HepG2 (cell line): ENCODE results near the gene CD164L2. TPM values are rescaled to one million over a fixed set of nuclear protein-coding genes. Genes with fewer than 3 reads are reported as not detected.

Experiments
- ATF2 ChIP-seq: sonication (generic); formaldehyde crosslinking; IDR thresholded peaks from 2 replicates; pipeline ENCODE4 v1.4.0; 2020; ENCODE audit warnings: missing genetic modification reagents
- BCL6 ChIP-seq: IDR thresholded peaks from 2 replicates; pipeline ENCODE4 v1.6.1; 2016; ENCODE audit warnings: missing genetic modification reagents, missing compliant biosample characterization
- EED ChIP-seq: sonication (generic); formaldehyde crosslinking; IDR thresholded peaks from 2 replicates; pipeline ENCODE4 v1.5.0; 2020; ENCODE audit warnings: mild to moderate bottlenecking, missing genetic modification reagents
- ETV5 ChIP-seq: IDR thresholded peaks from 2 replicates; pipeline ENCODE4 v1.6.1; 2018; ENCODE audit warnings: missing biosample characterization, missing genetic modification reagents, inconsistent platforms, borderline replicate concordance
- FOXK2 ChIP-seq: fragments of 450-650 bp; IDR thresholded peaks from 2 replicates; pipeline ENCODE4 v1.6.1; 2016
- GABPB1 ChIP-seq: IDR thresholded peaks from 2 replicates; pipeline ENCODE4 v1.6.1; 2016; ENCODE audit warnings: mild to moderate bottlenecking, missing genetic modification reagents, moderate library complexity, missing compliant biosample characterization
- GMEB2 ChIP-seq: IDR thresholded peaks from 2 replicates; pipeline ENCODE4 v1.6.1; 2016; ENCODE audit warnings: missing biosample characterization, missing genetic modification reagents, low read depth
- HNF1B ChIP-seq: sonication (generic); formaldehyde crosslinking; IDR thresholded peaks from 2 replicates; pipeline ENCODE4 v1.5.1; 2020; ENCODE audit warnings: mild to moderate bottlenecking, moderate library complexity, missing genetic modification reagents
- IRF2 ChIP-seq: IDR thresholded peaks from 2 replicates; pipeline ENCODE4 v1.6.1; 2018; ENCODE audit warnings: missing genetic modification reagents, missing compliant biosample characterization
- ISL2 ChIP-seq: sonication (generic); formaldehyde crosslinking; IDR thresholded peaks from 2 replicates; pipeline ENCODE4 v1.5.0; 2020; ENCODE audit warnings: missing genetic modification reagents
- MAFK ChIP-seq, 2 experiments: IDR thresholded peaks in 1 of 2; conservative IDR thresholded peaks in 1 of 2; 2 replicates each; pipeline ENCODE4 v1.6.1; 2011; ENCODE audit warnings: improper control_type of control experiment in 2 of 2, low read length in 2 of 2
- MTF2 ChIP-seq: sonication (generic); formaldehyde crosslinking; IDR thresholded peaks from 2 replicates; pipeline ENCODE4 v1.5.0; 2020; ENCODE audit warnings: missing genetic modification reagents, borderline replicate concordance
- NFRKB ChIP-seq: fragments of 450-650 bp; IDR thresholded peaks from 2 replicates; pipeline ENCODE4 v1.6.1; 2017
- NFYC ChIP-seq: IDR thresholded peaks from 2 replicates; pipeline ENCODE4 v1.6.1; 2016; ENCODE audit warnings: missing genetic modification reagents, missing compliant biosample characterization
- RNF2 ChIP-seq: fragments of 450-650 bp; conservative IDR thresholded peaks from 2 replicates; pipeline ENCODE4 v1.6.1; 2016; ENCODE audit warnings: low read depth
- ZFP37 ChIP-seq: sonication (generic); formaldehyde crosslinking; IDR thresholded peaks from 2 replicates; pipeline ENCODE4 v1.4.0; 2020; ENCODE audit warnings: missing genetic modification reagents, borderline replicate concordance
- ZFX ChIP-seq: sonication (generic); formaldehyde crosslinking; IDR thresholded peaks from 2 replicates; pipeline ENCODE4 v1.4.0; 2020; ENCODE audit warnings: mild to moderate bottlenecking, low read depth, missing genetic modification reagents, moderate library complexity
- ZMYM4 ChIP-seq: sonication (generic); formaldehyde crosslinking; IDR thresholded peaks from 2 replicates; pipeline ENCODE4 v1.8.1; 2023; ENCODE audit warnings: mild to moderate bottlenecking, missing genetic modification reagents
- ZNF160 ChIP-seq: sonication (generic); formaldehyde crosslinking; IDR thresholded peaks from 2 replicates; pipeline ENCODE4 v1.8.0; 2022; ENCODE audit warnings: mild to moderate bottlenecking, inconsistent platforms, missing genetic modification reagents
- ZNF460 ChIP-seq: sonication (generic); formaldehyde crosslinking; IDR thresholded peaks from 2 replicates; pipeline ENCODE4 v1.5.1; 2020; ENCODE audit warnings: missing genetic modification reagents, mild to moderate bottlenecking, borderline replicate concordance
- ZNF564 ChIP-seq: sonication (generic); formaldehyde crosslinking; IDR thresholded peaks from 2 replicates; pipeline ENCODE4 v1.8.1; 2023; ENCODE audit warnings: mild to moderate bottlenecking, missing genetic modification reagents
- ZNF775 ChIP-seq: sonication (generic); formaldehyde crosslinking; IDR thresholded peaks from 2 replicates; pipeline ENCODE4 v1.4.0; 2020; ENCODE audit warnings: missing genetic modification reagents, mild to moderate bottlenecking, moderate library complexity, borderline replicate concordance
- polyA plus RNA-seq, 8 experiments: library from polyadenylated mRNA; depleted of rRNA in 3 of 8; stranded (reverse) in 7 of 8; unstranded in 1 of 8; fragments of >200 nt; fragmentation: Illumina TruSeq in 4 of 8; extraction: Trizol in 4 of 8; gene quantifications; 2 replicates each; pipeline versions ENCODE4 v1.2.1 to v1.2.3, GENCODE V29; 2011 to 2016; ENCODE audit warnings: low read depth in 4 of 8, missing spikeins in 1 of 8, mixed read lengths in 1 of 8; ENCODE audit not compliant: insufficient read depth in 1 of 8
- total RNA-seq, 5 experiments: library from RNA; depleted of rRNA; stranded (reverse); fragments of >200 nt; fragmentation: Illumina TruSeq; extraction: Trizol; gene quantifications; 2 replicates each; pipeline ENCODE4 v1.2.3, GENCODE V29; 2016; ENCODE audit warnings: low read depth in 1 of 5
- TF ChIP-seq, protein P1 (sequence below): IDR thresholded peaks from 2 replicates; pipeline ENCODE4 v1.6.1; 2012; ENCODE audit warnings: low read depth, low read length, improper control_type of control experiment

CD164L2 gene
- total and polyA plus RNA-seq, 2 of the 13 experiments (the other 11 are each of a cell fraction or from before 2014, with no cell fraction given), result not detected

DNA sequence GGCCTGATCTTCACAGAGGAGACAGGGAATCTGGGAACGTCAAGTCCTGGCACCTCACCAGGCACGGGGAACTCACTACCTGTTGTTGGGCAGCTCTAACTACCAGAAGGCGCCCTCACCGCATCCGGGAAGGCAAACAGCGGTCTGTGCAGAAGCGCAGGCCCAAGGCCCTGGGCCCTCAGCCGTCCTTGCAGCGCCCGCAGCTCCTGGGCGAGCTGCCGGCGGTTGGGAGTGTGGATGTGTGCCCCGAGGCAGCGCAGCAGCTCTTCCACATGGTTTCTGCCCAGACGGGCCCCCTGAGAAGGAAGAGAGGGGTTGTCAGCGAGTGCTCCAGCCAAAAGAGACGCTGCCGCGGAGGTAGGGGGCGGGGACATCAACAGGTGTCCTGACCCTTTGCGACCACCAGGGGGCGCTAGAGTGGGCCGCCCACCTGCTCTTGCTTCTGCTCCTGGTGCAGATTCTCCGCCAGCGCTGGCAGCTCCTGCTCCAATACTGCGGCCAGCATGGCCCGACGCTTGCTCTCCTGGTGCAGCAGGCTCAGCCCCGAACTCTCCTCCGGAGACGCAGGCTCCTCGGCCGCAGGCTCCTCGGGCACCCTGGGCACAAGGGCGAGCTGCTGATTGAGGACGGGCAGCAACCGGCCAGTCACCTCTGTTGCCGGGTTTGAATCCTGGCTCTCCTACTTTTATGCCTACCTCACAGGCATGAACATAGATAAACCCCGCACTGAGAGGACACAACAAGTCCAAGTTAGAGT is 25.7 kb downstream of the CD164L2 start (continued):
- TF ChIP-seq EED (peak; percentile 45; the same call in 1 of the 2 replicates), ETV5 (CRISPR knock-in tag) (no peak), MTF2 (CRISPR knock-in tag) (no peak), ZNF564 (CRISPR knock-in tag) (no peak), IRF2 (CRISPR knock-in tag) (0 out of 2 replicates have a peak, but pooled peaks have one; percentile 25), RNF2 (no peak), NFRKB (no peak), GMEB2 (CRISPR knock-in tag) (no peak), ATF2 (CRISPR knock-in tag) (0 out of 2 replicates have a peak, but pooled peaks have one; percentile 20), BCL6 (CRISPR knock-in tag) (no peak), FOXK2 (no peak), HNF1B (0 out of 2 replicates have a peak, but pooled peaks have one; percentile 37), ISL2 (CRISPR knock-in tag) (no peak), ZFP37 (CRISPR knock-in tag) (no peak), ZNF460 (CRISPR knock-in tag) (no peak), ZFX (CRISPR knock-in tag) (peak; percentile 36), MAFK (conservative IDR thresholded peaks at IDR 0.05 in 1 of 2, IDR thresholded peaks at IDR 0.05 in 1 of 2; ENCODE audit: low read length in 2 of 2) (no peak), NFYC (CRISPR knock-in tag) (no peak), ZNF160 (CRISPR knock-in tag) (no peak), GABPB1 (CRISPR knock-in tag) (peak; percentile 34; the same call in 1 of the 2 replicates), ZNF775 (CRISPR knock-in tag) (no peak), ZMYM4 (0 out of 2 replicates have a peak, but pooled peaks have one; percentile 11)
- TF ChIP-seq, protein P1, sequence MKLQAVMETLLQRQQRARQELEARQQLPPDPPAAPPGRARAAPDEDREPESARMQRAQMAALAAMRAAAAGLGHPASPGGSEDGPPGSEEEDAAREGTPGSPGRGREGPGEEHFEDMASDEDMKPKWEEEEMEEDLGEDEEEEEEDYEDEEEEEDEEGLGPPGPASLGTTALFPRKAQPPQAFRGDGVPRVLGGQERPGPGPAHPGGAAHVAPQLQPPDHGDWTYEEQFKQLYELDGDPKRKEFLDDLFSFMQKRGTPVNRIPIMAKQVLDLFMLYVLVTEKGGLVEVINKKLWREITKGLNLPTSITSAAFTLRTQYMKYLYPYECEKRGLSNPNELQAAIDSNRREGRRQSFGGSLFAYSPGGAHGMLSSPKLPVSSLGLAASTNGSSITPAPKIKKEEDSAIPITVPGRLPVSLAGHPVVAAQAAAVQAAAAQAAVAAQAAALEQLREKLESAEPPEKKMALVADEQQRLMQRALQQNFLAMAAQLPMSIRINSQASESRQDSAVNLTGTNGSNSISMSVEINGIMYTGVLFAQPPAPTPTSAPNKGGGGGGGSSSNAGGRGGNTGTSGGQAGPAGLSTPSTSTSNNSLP, result no peak
